GM11168 (cell line): Measurements from ENCODE around the gene PTPRS.
"Not testable (repeated sequence)": the region's sequence is repeated elsewhere in the genome, so short reads cannot be mapped to it uniquely, and the experiment has no call there.

Experiments
- in situ Hi-C: fragments of 300-500 bp; cut with MboI; formaldehyde crosslinking; loops from one replicate; pipeline ENCODE4 v1.12.0; 2022; ENCODE audit warnings: low sequenced_read_pairs; ENCODE audit not compliant: unreplicated experiment

The PTPRS gene

GRCh38 chr19:5334824-5335500, 5.7 kb downstream of the PTPRS start:
- in situ Hi-C loops: no loop called here

- in situ Hi-C loops: no loop called here
Observed at GRCh38 chr19:5334366-5334739, 6.3 kb downstream of the PTPRS start.

- in situ Hi-C loops: no loop called here
Observed at GRCh38 chr19:5333581-5334365, 6.8 kb downstream of the PTPRS start.

- in situ Hi-C loops: no loop called here
Observed at GRCh38 chr19:5332501-5332900, 8.1 kb downstream of the PTPRS start.

GRCh38 chr19:5331790-5332189, 8.8 kb downstream of the PTPRS start:
- in situ Hi-C loops: no loop called here

- in situ Hi-C loops: no loop called here
Observed at GRCh38 chr19:5330307-5330720, 10.3 kb downstream of the PTPRS start.

- in situ Hi-C loops: no loop called here
Observed at GRCh38 chr19:5329141-5329540, 11.5 kb downstream of the PTPRS start.

- in situ Hi-C loops: not testable (repeated sequence)
Observed at GRCh38 chr19:5328407-5328806, 12.2 kb downstream of the PTPRS start.

- in situ Hi-C loops: no loop called here
Observed at GRCh38 chr19:5326986-5327623, 13.5 kb downstream of the PTPRS start.

GRCh38 chr19:5326545-5326944, 14.1 kb downstream of the PTPRS start:
- in situ Hi-C loops: no loop called here

GRCh38 chr19:5324947-5325346, 15.7 kb downstream of the PTPRS start:
- in situ Hi-C loops: no loop called here

GRCh38 chr19:5323475-5323811, 17.2 kb downstream of the PTPRS start:
- in situ Hi-C loops: no loop called here

GRCh38 chr19:5321851-5322681, 18.5 kb downstream of the PTPRS start:
- in situ Hi-C loops: no loop called here

GRCh38 chr19:5321066-5321642, 19.5 kb downstream of the PTPRS start:
- in situ Hi-C loops: no loop called here

- in situ Hi-C loops: no loop called here
Observed at GRCh38 chr19:5319516-5319915, 21.1 kb downstream of the PTPRS start.

GRCh38 chr19:5318306-5318705, 22.3 kb downstream of the PTPRS start:
- in situ Hi-C loops: no loop called here

- in situ Hi-C loops: no loop called here
Observed at GRCh38 chr19:5317321-5317720, 23.3 kb downstream of the PTPRS start.

- in situ Hi-C loops: no loop called here
Observed at GRCh38 chr19:5316138-5316537, 24.5 kb downstream of the PTPRS start.

GRCh38 chr19:5314907-5315298, 25.7 kb downstream of the PTPRS start:
- in situ Hi-C loops: no loop called here
